Measurements from ENCODE around the gene SMURF1.
"Not testable (repeated sequence)": the region's sequence is repeated elsewhere in the genome, so short reads cannot be mapped to it uniquely, and the experiment has no call there.

The SMURF1 gene

GRCh38 chr7:99118077-99118476 is 25.8 kb downstream of the SMURF1 start:
- no peak for DNase-seq

GRCh38 chr7:99116144-99116543 is 27.8 kb downstream of the SMURF1 start:
- DNase-seq = no peak

- no peak for DNase-seq
Measured at GRCh38 chr7:99115379-99115778, 28.5 kb downstream of the SMURF1 start.

GRCh38 chr7:99112979-99113378 is 30.9 kb downstream of the SMURF1 start:
- DNase-seq = no peak

GRCh38 chr7:99112097-99112496 is 31.8 kb downstream of the SMURF1 start:
- DNase-seq = no peak

- no peak for DNase-seq
Measured at GRCh38 chr7:99111591-99111990, 32.3 kb downstream of the SMURF1 start.

- DNase-seq = no peak
Measured at GRCh38 chr7:99109108-99110051, 34.5 kb downstream of the SMURF1 start.

- DNase-seq = no peak
Measured at GRCh38 chr7:99108613-99109012, 35.3 kb downstream of the SMURF1 start.

- no peak for DNase-seq
Measured at GRCh38 chr7:99106821-99107241, 37.1 kb downstream of the SMURF1 start.

- no peak for DNase-seq
Measured at GRCh38 chr7:99106411-99106810, 37.5 kb downstream of the SMURF1 start.

GRCh38 chr7:99105756-99106155 is 38.2 kb downstream of the SMURF1 start:
- no peak for DNase-seq

- no peak for DNase-seq
Measured at GRCh38 chr7:99104631-99105030, 39.3 kb downstream of the SMURF1 start.

- not testable (repeated sequence) for DNase-seq
Measured at GRCh38 chr7:99103836-99104235, 40.1 kb downstream of the SMURF1 start.

GRCh38 chr7:99102809-99103690 is 40.9 kb downstream of the SMURF1 start:
- no peak for DNase-seq

- DNase-seq = no peak
Measured at GRCh38 chr7:99102361-99102760, 41.5 kb downstream of the SMURF1 start.

GRCh38 chr7:99101516-99101915 is 42.4 kb downstream of the SMURF1 start:
- not testable (repeated sequence) for DNase-seq

- DNase-seq = no peak
Measured at GRCh38 chr7:99099499-99100077, 44.3 kb downstream of the SMURF1 start.

- DNase-seq = no peak
Measured at GRCh38 chr7:99098824-99099498, 44.9 kb downstream of the SMURF1 start.

GRCh38 chr7:99098286-99098823 is 45.6 kb downstream of the SMURF1 start:
- DNase-seq = no peak

- no peak for DNase-seq
Measured at GRCh38 chr7:99097730-99098129, 46.2 kb downstream of the SMURF1 start.

GRCh38 chr7:99096124-99096887 is 47.6 kb downstream of the SMURF1 start:
- DNase-seq = no peak

GRCh38 chr7:99095698-99096097 is 48.2 kb downstream of the SMURF1 start:
- DNase-seq = no peak
